ENCODE data around the gene AGTRAP.

GRCh38 chr1:11779715-11780379, 43.9 kb downstream of the AGTRAP start:
- TF ChIP-seq POLR2AphosphoS5 (IDR thresholded peaks at IDR 0.05; ENCODE audit: borderline replicate concordance, low read depth, low read length) (no peak), EZH2 (IDR thresholded peaks at IDR 0.05) (no peak), FOXP2 (optimal IDR thresholded peaks at IDR 0.05; ENCODE audit: control extremely low read depth, extremely low read length, insufficient read depth) (no peak)
